Superior temporal gyrus (tissue), 1 donor: ENCODE data around the gene FILIP1.

Source experiments
- DNase-seq: peaks from one replicate; pipeline ENCODE4 v3.0.0-alpha.2; 2016; ENCODE audit errors: extremely low spot score

Gene FILIP1

DNA sequence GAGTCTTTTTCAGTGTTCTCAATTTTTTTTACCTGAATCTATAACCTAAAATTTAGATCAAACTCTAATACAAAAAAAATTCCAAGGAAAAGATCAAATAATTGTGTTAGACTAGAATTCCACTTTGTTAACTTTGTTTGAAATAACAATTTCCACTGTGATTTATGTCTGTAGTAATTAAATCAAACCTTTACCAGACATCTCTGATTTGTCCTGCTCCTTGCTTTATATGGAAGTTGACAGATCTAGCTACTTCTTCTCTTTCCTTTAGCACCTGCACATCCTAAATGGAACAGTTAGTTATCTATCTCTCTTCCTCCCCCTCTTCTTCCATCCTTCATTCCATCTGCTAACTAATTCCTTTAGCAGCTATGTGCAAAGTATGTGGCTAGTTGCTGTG lies 109.5 kb downstream of the FILIP1 start:
- no peak for DNase-seq

DNA sequence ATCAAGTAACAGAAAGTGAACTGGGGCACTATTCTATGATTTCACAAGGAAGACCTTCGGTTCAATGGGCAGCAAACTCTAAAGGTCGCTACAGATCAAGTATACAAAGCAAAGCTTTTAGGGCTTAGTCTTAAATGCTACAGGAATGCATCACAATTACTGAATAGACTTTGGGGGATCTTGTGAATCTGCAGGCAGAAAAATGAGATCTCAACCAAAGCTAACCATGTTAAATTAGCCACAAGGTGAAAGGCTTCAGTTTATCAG lies 111.0 kb downstream of the FILIP1 start:
- no peak for DNase-seq

DNA sequence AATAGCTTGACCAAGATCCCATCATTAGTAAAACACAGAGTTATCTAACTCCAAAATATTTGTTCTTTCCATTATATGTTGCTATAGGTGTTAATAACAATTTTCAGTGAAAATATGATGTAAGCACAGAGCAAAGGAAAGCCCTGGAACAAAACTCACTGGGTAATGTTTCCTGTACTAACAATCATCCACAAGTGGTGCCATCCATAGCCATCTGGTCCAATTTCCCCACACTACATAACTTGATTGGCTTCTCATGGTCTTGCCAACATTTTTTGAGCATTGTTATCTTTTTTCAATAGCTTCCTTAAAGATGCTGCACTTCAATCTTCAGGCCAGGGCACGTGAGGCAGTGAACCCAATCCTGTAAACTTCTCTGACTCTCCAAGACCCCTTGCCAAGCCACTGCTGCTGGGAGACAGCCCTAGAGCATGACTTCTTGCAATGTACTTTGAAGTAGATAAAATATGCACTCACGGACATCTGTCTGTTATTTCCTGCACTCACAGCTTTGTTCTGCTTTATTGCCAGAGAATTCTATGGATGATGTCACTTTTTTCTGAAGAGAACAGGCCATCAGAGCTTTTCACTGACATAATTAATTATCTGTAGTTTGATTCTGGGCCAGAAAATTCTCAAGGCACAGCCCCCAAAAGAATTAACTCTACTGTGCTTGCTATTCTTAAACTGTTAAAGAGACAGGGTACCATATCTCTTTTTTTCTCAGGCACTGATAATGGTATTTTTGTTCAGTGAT lies 111.5 kb downstream of the FILIP1 start:
- DNase-seq = no peak

DNA sequence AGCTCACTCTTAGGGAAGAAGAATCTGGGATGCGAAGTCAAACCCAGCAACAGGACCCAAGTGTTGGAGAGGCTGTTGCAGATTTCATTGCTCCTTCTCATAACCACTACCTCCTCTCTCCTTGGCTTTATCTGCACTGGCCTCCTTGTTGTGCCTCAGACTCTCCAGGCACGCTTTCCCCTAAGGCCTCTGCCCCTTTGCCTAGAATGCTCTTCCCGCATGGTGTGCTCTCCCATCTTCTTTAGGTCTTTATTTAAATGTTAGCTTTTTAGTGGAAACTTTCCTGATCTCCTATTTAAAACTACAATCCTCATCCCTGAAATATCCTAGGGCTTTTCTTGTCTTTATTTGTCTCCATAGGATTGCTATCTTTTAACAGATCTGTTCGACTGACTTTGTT lies 114.1 kb downstream of the FILIP1 start:
- no peak for DNase-seq

DNA sequence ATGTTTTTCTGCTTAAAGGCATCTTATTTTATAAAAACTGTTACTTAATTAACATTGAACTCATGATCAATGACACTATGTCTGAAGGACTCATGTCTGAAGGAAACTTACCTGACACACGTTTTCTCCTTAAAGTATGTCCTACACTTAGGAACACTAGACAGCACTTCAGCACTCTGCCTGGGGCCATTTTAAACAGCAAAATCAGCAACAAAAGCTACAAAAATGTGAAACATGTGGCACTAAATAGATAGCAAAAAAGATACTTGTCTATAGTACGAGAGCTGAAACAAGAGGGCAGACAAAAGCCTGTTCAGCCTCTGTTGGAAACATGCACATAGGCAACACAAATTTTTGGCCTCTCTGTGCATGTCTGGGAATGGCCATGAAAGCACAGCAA lies 115.5 kb downstream of the FILIP1 start:
- no peak for DNase-seq

DNA sequence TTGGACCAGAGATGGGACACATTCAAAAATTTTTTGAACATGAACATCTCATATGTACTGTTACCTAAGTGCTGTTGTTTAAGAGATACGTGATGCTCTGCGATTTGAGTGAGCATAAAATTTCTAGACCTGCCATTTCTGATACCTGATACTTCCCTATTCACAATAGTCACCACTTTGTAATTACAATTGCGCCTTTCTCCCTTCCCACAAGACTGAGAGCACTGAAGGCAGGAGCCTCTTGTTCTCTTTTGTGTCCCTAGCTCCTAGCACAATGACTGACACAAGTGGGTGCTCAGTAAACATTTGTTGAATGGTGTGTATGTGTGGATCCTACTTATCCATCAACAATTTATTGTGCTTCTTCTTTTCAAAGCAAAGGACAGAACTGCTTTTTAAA lies 116.2 kb downstream of the FILIP1 start:
- DNase-seq = no peak

DNA sequence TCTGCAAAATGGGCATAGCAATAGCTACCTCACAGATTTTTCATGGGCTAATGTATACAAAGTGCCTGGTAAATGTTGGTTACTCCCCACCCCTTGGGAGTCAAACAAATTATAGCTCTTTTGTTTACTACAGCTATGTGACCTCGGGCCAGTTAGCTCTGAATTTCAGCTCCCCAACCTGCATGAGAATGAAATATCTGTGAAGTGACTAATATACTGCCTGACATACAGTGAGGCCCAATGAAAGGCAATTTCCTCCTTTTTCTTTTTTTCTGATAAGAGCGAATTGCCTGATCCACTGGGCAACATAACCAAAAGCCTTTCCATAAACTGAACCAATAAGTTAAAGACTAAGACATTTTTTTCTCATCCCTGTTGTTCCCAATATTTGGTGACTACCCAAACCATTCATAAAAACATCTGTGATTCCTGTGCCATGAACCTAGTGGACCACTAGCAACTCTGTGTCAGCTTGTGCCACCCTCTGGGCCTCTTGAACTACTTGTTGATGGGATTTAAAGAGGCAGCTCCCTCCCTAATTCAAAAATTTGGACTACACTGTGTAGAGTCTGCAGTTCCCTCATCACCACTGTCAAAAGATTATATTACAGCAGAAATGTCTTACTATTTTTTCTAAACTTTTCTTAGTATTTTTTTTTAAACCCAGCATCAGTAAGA lies 117.1 kb downstream of the FILIP1 start:
- DNase-seq = no peak

DNA sequence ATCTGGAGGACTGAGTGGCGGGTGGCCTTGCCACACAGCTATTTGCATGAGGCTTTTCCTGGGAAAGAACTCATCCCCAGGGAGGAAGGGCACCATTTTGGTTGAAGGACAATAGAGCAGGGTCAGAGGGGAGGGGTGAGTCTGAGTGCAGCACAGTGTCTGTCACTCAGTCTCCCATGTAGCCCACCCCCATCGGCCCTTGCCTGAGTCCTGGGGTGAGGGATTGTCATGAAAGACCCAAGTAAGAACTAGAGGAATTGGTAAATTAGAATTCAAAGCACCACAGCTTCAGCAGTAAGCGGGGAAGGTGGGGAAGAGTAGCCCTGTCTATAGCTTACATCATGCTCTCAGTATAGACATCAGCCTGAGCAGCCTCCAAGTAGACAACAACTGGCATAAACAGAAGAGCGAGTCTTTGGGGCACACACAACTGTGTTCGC lies 118.6 kb downstream of the FILIP1 start:
- no peak for DNase-seq

DNA sequence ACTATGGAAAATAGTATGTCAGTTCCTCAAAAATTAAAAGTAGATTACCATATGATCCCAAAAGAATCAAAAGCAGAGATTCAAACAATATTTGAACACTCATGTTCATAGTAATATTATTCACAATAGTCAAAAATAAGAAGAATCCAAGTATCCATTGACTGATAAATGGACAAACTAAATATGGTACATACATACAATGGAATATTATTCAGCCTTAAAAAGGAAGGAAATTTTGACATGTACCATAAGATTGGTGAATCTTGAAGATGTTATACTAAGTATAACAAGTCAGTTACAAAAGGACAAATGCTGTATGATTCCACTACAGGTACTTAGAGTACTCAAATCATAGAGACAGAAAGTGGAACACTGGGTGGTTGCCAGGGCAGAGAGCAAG lies 120.7 kb downstream of the FILIP1 start:
- DNase-seq = no peak

DNA sequence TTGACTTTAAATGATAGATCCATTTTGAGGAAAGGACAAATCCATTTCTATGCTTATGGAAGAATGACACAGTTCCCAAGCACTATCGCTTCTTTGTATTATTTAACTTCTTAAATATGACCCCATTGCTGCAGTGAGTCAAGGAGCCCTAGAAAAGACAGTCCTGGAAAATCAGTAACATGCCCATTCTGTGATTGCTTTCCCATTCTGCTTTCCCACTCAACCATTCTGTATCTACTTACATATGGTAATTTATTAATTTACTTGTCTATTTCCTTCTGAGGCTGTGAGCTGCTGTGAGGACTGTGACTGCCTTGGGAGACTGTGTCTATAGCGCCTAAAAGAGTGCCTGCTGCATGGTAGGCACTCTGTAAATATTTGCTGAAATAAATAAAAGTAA lies 123.6 kb downstream of the FILIP1 start:
- no peak for DNase-seq

DNA sequence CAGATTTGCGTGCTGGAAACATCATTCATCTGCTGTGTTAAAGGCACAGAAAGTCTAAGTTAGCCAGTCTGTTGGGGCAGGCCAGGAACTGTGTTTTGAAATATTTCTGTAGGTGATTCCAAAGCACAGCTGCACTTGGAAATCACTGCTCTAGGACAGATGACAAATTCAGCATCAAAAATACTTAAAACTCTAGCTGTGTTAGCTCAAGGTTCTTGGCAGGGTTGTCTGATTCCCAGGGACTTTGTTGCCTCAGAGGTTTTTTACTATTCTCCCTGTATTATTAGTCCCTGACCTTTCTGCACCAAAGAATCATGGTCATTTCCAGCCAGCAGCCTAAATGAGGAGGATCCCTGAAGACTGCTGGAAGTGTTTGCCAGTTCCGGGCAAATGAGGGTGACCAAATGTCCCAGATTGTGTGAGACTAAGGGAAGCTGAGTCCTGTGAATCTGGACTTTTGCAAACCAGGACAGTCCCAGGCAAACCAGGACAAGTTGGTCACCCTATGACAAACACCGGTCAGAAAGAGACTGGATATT lies 124.7 kb downstream of the FILIP1 start:
- DNase-seq = no peak

DNA sequence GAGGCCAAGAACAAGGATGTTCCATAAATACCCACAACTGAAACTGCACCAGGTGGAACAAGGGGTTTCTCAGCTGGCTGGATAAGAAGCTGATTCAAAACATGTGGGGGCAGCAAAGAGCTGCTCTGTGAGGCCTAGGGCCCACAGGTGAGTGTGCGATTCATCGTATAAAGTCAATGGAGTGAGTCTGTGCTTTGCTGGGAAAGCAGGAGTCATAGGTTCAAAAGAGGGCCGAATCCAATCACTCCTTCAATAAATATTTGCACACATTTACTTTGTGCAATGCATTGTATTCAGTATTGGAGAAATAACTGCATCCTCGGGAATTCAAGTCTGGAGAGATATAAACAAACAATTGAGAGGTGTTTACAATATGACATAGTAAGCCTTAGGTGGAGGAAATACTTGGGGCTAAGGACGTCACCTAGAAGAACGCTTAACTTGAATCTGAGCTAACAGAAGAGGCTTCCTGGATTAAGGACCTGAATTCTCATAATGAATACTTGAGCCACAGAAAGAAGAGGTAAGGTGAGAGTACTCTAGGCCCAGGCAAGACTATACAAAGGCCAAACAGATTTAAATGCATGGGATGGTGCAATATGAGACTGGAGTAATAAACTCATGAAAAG lies 125.3 kb downstream of the FILIP1 start:
- DNase-seq = no peak

DNA sequence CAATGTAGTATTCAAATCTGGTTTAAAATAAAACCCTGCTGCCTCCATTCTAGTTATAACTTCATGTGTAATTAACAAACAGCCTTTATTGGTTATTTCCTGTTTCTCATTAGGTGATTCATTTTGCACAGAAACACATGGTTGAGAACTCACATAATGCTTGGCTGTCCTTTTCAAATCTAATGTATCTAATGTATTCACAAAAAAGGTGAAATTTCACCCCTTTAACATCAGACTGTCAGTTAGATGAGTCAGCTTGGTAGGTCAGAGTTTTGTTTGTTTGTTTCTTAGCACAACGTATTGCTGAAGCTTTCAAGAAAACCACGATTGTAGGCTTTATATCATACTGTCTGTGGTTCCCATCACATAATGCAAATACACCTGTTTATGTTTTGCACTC lies 130.3 kb downstream of the FILIP1 start:
- no peak for DNase-seq

DNA sequence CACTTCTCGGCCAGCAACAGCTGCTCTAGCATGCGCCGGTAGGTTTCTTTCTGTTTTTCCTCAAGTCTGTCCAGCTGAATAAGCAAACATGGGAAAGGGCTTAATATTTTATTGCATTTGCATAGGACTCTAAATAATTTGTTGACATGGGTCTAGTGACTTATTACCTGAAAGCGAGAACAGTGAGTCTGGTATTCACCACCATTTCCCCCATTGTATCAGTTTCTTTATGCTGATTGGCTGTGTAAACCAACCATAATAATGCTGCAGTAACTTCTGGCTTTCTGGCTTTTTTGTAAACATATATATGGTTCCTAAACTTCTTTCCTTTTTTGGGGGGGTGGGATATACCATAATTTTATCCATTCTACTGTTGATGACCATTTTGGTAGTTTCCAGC lies 140.0 kb downstream of the FILIP1 start:
- DNase-seq = no peak

DNA sequence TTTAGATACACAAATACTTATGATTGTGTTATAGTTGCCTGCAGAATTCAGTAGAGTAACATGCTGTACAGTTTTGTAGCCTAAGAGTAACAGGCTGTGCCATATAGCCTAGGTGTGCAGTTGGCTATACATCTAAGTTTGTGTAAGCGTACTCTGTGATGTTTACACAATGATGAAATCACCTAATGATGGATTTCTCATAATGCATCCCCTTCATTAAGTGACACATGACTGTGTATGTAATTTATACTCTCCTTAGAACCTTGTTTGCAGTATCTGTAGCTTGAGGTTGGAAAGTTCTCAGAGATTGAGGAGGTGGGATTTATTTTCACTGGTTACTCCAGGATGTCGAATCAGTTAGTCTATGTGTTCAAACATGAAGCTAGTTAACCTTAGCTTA lies 142.0 kb downstream of the FILIP1 start:
- no peak for DNase-seq

DNA sequence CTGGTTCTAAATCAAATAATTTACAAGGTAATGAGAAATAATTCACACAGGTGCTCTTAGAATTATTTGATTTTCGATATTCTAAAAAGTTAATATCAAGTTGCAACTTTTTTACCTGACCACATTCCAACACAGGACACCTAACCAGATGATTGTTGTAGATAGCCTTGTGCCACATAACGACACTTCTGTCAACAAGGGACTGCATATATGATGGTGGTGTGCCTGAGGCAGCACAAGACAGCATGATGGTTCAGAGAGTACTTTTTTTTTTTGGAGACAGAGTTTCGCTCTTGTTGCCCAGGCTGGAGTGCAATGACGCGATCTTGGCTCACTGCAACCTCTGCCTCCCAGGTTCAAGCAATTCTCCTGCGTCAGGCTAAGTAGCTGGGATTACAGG lies 142.8 kb downstream of the FILIP1 start:
- DNase-seq = no peak

DNA sequence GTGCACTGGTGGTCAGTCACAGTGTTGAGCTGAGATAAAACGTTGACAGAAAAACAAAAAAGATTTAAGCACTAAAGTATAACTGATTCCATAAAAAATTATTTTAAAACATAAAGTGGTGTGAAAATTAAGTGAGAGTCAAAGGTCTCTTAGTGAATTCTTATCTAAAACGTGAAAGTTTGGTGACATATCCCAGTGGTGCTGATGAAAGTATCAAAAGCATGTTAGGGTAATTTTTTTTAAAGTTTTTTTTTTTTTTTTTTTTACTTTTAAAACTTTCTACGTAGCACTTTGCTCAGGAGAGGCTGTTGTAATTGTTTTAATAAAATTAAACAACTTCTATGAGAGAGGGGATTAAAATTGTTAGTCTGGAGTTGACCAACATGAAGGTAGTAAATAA lies 143.4 kb downstream of the FILIP1 start:
- DNase-seq = no peak

DNA sequence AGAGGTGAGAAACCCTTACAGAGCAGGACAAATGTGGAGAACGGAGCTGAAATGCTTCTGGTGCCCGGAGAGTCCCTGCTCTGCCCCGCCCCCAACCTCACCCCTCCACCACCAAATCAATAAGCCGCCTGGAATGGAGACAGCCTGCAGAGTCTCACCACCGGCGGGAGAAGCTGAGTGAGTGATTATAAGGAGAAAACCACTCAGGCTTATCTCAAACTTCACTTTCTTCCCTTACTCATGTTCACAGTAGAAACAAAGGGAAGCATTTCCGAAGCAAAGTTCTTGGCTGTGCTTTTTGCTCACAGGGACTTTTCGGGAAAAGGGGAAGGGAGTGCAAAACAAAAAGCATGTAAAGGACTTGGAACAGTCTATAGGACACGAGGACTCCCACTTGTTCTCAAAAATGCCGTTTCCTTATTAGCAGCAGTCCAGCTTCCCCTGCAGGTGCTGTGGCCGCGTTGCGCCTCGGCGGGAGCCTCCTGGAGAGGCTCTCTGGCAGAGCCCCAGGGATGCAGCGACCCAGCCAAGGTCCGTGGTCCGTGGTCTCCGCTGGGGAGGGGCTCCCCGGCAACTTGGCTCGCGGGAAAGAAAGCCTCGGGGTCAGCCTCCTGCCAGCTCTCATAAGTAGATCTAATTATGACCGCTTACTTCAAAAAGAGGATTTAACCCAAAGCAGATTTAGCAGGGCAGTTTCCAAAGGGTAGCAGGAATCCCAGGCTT lies 144.2 kb downstream of the FILIP1 start:
- no peak for DNase-seq

DNA sequence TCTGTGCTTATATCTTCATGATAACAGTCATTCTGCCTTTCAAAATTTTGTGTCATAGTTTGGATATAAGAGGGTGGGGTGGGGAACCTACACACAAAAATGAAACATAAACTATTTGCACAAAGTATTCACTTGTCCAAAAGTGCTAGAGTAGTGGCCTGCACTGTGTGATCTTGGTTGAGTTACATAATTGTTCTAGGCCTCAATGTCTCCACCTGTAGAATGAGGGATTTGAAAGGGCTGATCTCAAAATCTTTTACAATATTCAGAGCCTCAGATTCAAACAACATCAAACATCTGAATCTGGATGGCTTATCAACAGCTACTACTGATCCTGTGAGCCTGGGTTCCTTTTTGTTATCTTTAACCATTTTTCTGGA lies 144.7 kb downstream of the FILIP1 start:
- DNase-seq = no peak

DNA sequence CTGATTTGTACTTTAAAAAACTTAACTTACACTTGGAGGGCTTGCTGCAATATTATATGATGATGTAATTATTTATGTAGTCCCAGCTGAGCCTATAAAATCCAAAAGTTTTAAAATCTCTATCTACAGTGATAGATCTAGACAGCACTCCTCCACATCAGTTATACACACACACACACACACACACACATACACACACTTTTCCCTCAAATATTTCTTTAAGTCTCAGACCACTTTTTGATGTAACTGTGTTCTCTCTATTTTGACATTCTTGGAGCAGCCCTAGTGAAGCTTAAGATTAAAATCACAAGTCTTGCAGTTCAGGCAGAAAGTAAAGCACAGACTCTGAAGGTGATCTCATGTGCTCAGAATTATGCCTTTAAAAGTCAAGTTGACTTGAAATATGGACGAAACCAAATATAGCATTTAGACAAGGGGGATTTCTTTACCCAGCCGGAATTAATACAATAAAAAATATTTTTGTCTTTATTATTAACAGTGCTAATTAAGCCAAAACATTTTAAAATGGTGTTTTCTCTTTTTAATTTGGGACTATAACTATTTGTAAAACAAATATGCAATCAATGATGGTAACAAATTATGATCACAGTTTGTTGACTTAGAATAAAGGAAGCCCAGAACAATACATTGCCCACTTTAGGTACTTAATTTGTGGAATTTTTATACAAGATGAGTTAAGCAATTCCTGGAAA lies 145.5 kb downstream of the FILIP1 start:
- DNase-seq = no peak

DNA sequence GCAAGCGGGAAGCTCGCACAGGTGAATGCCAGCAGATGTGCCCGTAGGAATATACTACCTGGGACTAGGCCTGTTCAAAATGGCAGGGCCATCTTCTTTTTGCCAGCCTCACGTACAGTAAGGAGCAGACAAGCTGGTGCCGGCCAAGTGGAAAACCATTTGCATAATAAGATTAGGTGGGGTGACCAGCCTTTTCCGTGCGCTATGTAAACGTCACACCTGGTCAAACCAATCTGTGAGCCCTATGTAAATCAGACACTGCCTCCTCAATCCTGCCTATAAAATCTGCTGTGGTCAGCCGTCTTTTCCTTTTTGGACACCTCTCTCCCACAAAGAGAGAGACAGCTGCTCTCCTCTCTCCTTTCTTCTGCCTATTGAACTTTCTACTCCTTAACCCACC lies 148.2 kb downstream of the FILIP1 start:
- DNase-seq = no peak

DNA sequence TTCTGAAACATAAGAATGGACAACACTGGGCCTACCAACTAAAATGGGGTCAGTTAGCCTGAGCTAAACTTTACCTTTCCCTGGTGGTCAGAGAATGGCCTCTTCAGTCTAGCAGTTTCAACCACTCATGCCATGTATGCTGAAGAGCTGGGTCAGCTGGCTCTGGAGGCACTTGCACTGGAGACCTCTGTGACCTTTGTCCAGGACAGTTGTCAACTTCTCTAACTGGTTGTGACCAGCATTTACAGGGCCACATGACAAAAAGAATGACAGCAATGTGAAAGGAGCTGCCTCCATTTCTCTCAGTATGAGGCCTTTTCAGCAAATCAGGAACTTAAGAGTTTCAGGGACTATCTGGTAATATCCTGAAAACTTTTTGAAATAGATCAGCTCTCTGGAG lies 149.1 kb downstream of the FILIP1 start:
- no peak for DNase-seq
